ENCODE data around the gene ABCF2. TPM values are rescaled to one million over a fixed set of nuclear protein-coding genes. Genes with fewer than 3 reads are reported as not detected.
A peak's percentile ranks its signal among the peaks of the same experiment; 100 is the strongest.

Gene ABCF2
- total RNA-seq, 4 donors from 2014 or later = 28.5 to 93.4 (median 44.7) TPM

DNA sequence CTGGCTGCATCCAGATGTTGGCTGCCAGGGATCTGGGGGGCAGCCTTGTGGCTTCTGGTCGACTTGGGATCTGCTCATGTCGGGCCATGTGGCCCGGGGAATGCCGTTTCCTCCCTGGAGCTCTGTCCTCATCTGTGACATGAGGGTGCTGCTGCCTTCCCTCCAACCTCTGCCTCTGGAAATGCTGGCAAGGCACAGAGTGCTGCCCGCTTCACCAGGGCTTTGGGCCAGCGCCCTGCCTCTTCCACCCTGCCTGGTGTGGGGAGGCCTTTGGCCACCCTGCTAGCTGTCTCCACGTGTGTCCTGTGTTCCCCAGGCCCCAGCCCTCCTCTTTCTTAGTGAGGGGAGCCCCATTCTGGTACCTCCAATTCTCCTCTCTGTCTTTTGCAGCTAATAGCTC is 27.3 kb upstream of the ABCF2 start:
- no peak for ATAC-seq (ENCODE audit: low FRiP score)
- no peak for DNase-seq (ENCODE audit: low spot score)
- TF ChIP-seq, protein P1, sequence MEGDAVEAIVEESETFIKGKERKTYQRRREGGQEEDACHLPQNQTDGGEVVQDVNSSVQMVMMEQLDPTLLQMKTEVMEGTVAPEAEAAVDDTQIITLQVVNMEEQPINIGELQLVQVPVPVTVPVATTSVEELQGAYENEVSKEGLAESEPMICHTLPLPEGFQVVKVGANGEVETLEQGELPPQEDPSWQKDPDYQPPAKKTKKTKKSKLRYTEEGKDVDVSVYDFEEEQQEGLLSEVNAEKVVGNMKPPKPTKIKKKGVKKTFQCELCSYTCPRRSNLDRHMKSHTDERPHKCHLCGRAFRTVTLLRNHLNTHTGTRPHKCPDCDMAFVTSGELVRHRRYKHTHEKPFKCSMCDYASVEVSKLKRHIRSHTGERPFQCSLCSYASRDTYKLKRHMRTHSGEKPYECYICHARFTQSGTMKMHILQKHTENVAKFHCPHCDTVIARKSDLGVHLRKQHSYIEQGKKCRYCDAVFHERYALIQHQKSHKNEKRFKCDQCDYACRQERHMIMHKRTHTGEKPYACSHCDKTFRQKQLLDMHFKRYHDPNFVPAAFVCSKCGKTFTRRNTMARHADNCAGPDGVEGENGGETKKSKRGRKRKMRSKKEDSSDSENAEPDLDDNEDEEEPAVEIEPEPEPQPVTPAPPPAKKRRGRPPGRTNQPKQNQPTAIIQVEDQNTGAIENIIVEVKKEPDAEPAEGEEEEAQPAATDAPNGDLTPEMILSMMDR (IDR thresholded peaks at IDR 0.05) = no peak

DNA sequence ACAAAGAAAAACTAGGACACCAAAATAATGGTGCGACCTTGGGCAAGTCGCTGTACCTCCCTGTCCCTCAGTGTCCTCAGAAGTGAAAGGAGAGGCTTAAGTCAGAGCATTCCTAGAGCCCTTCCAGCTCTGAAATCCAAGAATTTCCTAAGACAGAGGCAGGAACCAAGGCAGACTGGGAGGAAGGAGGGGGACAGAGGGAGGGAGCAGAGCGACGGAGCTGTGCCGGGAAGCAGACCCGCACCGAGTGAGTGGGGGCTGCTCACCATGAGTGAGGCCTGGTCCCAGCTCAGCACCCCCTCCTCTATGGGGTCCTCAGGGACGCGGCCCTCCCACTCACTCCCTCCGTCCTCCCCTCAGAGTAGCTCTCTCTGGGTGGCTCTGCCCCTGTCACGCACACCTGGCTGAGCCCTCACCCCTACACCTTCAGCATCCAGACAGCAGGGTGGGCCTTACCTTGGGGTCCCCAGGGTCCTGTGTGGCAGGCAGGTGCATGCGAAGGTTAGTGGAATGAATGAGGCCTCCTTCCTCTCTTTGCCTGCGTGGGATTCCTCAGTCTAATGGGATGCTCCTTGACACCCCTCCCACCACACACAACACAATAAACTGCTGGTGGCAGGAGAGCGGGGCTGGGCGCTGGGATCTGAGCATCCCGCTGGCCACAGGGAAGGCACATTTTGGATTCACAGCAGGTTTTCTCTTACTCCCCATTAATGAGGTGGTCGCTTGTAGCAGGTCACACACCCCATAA is 26.1 kb upstream of the ABCF2 start:
- ATAC-seq (ENCODE audit: low FRiP score) (no peak), DNase-seq (ENCODE audit: low spot score) (no peak)
- TF ChIP-seq, protein P1 (IDR thresholded peaks at IDR 0.05) = no peak

DNA sequence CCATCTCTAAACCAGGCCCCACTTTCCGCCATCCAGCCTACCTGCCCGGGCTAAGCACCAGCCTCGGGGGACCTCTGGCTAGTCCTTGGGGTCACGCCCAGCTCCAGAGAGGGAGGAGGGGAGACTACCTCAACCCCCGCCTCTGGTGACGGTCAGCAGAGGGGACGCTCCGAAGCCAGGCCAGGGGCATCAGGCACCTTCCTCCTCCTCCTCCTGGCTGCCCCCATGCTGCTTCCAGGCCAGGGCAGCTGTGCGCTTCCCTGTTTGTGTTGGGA is 25.5 kb upstream of the ABCF2 start:
- TF ChIP-seq, protein P1 (IDR thresholded peaks at IDR 0.05) = no peak
- no peak for ATAC-seq (ENCODE audit: low FRiP score)
- DNase-seq (ENCODE audit: low spot score) = no peak

DNA sequence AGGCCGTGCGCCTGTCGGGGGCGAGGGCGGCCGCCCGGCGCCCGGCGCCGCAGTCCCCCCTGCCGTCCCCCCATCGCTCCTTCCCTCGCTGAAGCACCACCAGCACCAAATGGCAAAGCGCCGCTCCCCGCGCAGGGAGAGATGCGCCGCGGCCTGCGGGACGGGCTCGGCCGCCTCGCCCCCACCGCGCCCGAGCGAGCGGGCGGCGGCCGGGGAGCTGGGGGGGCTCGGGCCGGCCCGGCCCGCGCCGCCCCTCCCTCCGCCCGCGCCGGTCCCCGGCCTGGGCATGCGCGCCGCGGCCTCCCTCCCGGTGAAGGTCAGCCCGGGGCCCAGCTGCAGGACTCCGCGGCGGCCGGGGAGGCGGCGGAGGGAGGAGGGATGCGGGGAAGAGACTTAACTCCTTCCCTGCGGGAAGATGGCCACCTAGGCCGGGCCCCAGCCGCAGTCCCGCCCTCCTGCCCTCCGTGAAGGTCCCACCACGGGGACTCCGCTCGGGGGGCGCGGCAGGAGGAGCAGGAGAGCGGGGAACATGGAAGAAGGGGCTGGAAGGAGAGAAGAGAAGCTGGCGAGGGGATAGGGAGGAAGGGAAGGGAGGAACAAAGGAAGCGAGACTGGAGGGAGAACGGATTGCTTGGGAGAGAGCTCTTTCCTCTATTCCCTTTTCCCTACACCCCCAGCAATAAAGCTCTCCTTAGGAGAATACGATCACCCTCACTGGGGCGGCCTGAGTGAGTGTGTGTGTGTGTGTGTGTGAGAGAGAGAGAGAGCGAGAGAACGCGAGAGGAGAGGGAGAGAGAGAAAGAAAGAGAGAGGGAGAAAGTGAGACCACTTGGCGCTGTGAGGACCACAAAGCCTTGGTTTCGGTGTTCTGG is 24.9 kb upstream of the ABCF2 start:
- ATAC-seq (ENCODE audit: low FRiP score) = peak; percentile 69
- DNase-seq (ENCODE audit: low spot score) = no peak
- TF ChIP-seq, protein P1 (IDR thresholded peaks at IDR 0.05) = no peak

DNA sequence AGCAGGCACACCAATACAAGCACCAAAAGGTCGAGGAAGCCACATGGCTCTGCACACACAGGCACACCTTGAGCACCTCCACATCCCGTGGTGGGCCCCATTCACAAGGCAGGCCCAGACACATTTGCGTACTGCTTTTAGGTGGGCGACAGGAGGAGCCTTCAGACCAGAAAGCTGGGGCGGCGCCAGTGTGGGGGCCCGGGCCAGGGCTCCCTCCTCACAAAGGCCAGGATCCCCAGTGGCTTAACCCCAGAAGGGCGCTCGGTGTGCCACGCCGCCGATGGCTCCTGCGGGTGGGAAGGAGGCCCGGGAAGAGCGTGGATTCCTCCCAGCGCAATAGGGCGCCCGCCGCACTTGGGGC is 24.3 kb upstream of the ABCF2 start:
- TF ChIP-seq, protein P1 (IDR thresholded peaks at IDR 0.05) = no peak
- no peak for ATAC-seq (ENCODE audit: low FRiP score)
- no peak for DNase-seq (ENCODE audit: low spot score)

DNA sequence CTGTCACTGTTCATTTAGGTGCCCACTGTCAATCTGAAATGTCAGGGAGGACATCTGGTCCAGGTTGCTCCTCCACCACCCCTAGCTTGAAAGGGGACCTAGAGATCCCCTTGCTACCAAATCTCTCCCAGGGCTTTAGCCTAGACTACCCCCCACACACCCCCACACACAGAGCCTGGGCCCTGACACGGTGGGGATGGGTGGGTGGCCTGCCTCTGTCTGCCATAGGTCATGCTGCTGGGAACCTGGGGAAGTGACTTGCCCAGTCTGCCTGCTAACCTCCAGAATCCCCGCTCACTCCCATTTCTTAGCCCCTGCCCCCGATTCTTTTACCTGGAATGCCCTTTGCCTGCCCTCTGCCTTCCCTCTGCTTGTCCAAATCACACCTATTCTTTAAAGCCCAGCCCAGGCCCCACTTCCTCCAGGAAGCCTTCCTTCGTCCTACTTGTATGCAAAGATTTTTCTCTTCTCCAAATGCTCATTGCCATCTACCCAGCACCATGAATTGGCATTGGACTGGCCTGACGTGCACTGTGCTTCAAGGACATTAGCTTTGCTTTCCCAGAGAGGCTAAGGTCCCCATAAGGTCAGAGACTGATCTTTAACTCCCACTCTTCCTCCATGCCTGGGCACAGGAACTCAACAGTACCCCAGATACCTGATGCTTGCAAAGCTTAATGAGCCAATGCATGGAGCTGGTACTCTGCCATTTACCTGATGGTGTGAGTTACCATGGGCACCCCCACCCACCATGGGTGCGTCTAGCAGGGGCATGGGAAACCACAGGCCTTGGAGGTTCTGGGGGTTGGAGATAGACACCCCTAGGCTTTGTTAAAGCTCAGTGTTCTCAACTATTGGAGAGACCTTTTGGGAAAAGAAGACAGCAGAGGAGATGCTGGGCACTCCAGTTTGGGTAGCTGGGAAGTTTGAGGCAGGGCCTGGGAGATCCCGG is 23.5 kb upstream of the ABCF2 start:
- DNase-seq (ENCODE audit: low spot score) (no peak), ATAC-seq (ENCODE audit: low FRiP score) (no peak)
- TF ChIP-seq, protein P1 (IDR thresholded peaks at IDR 0.05) = no peak

Measured in omental fat pad (tissue), 4 donors.